ENCODE measurements around the gene CTSK.

GRCh38 chr1:150820730-150821512 lies 12.9 kb upstream of the CTSK start:
- TF ChIP-seq, protein P1, sequence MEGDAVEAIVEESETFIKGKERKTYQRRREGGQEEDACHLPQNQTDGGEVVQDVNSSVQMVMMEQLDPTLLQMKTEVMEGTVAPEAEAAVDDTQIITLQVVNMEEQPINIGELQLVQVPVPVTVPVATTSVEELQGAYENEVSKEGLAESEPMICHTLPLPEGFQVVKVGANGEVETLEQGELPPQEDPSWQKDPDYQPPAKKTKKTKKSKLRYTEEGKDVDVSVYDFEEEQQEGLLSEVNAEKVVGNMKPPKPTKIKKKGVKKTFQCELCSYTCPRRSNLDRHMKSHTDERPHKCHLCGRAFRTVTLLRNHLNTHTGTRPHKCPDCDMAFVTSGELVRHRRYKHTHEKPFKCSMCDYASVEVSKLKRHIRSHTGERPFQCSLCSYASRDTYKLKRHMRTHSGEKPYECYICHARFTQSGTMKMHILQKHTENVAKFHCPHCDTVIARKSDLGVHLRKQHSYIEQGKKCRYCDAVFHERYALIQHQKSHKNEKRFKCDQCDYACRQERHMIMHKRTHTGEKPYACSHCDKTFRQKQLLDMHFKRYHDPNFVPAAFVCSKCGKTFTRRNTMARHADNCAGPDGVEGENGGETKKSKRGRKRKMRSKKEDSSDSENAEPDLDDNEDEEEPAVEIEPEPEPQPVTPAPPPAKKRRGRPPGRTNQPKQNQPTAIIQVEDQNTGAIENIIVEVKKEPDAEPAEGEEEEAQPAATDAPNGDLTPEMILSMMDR (IDR thresholded peaks at IDR 0.05 in 2 of 3, conservative IDR thresholded peaks at IDR 0.05 in 1 of 3; ENCODE audit: borderline replicate concordance in 1 of 3, insufficient read depth in 1 of 3, low read depth in 2 of 3, low read length in 2 of 3): no peak
- TF ChIP-seq, protein P2, sequence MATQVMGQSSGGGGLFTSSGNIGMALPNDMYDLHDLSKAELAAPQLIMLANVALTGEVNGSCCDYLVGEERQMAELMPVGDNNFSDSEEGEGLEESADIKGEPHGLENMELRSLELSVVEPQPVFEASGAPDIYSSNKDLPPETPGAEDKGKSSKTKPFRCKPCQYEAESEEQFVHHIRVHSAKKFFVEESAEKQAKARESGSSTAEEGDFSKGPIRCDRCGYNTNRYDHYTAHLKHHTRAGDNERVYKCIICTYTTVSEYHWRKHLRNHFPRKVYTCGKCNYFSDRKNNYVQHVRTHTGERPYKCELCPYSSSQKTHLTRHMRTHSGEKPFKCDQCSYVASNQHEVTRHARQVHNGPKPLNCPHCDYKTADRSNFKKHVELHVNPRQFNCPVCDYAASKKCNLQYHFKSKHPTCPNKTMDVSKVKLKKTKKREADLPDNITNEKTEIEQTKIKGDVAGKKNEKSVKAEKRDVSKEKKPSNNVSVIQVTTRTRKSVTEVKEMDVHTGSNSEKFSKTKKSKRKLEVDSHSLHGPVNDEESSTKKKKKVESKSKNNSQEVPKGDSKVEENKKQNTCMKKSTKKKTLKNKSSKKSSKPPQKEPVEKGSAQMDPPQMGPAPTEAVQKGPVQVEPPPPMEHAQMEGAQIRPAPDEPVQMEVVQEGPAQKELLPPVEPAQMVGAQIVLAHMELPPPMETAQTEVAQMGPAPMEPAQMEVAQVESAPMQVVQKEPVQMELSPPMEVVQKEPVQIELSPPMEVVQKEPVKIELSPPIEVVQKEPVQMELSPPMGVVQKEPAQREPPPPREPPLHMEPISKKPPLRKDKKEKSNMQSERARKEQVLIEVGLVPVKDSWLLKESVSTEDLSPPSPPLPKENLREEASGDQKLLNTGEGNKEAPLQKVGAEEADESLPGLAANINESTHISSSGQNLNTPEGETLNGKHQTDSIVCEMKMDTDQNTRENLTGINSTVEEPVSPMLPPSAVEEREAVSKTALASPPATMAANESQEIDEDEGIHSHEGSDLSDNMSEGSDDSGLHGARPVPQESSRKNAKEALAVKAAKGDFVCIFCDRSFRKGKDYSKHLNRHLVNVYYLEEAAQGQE (IDR thresholded peaks at IDR 0.05; ENCODE audit: low read depth): no peak
- TF ChIP-seq POLR2AphosphoS5 (IDR thresholded peaks at IDR 0.05; ENCODE audit: low read depth, low read length): no peak
- TF ChIP-seq EZH2 (IDR thresholded peaks at IDR 0.05): no peak
- no peak for TF ChIP-seq SP1 (IDR thresholded peaks at IDR 0.05; ENCODE audit: low read depth)
- no peak for TF ChIP-seq JUND (IDR thresholded peaks at IDR 0.05)
- TF ChIP-seq TCF7L2 (IDR thresholded peaks at IDR 0.05; ENCODE audit: borderline replicate concordance, extremely low read depth, insufficient read depth, insufficient read length): no peak
- TF ChIP-seq FOSL1 (IDR thresholded peaks at IDR 0.05; ENCODE audit: low read depth): no peak
- TF ChIP-seq, protein P3, sequence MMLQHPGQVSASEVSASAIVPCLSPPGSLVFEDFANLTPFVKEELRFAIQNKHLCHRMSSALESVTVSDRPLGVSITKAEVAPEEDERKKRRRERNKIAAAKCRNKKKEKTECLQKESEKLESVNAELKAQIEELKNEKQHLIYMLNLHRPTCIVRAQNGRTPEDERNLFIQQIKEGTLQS (IDR thresholded peaks at IDR 0.05): no peak
- TF ChIP-seq, protein P4, sequence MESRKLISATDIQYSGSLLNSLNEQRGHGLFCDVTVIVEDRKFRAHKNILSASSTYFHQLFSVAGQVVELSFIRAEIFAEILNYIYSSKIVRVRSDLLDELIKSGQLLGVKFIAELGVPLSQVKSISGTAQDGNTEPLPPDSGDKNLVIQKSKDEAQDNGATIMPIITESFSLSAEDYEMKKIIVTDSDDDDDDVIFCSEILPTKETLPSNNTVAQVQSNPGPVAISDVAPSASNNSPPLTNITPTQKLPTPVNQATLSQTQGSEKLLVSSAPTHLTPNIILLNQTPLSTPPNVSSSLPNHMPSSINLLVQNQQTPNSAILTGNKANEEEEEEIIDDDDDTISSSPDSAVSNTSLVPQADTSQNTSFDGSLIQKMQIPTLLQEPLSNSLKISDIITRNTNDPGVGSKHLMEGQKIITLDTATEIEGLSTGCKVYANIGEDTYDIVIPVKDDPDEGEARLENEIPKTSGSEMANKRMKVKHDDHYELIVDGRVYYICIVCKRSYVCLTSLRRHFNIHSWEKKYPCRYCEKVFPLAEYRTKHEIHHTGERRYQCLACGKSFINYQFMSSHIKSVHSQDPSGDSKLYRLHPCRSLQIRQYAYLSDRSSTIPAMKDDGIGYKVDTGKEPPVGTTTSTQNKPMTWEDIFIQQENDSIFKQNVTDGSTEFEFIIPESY (IDR thresholded peaks at IDR 0.05; ENCODE audit: extremely low read depth, insufficient replicate concordance, low read length): no peak
- no peak for TF ChIP-seq SRF (IDR thresholded peaks at IDR 0.05; ENCODE audit: low read depth)
- TF ChIP-seq ZNF274 (IDR thresholded peaks at IDR 0.05; ENCODE audit: low read depth, low read length): no peak
- no peak for TF ChIP-seq MAX (IDR thresholded peaks at IDR 0.05)
